Adrenal gland (tissue), 12 donors: Measurements from ENCODE around the gene MBP. TPM values are rescaled to one million over a fixed set of nuclear protein-coding genes. Genes with fewer than 3 reads are reported as not detected.

Source experiments
- DNase-seq, 7 donors: peaks; one replicate each; pipeline ENCODE4 v3.0.0-alpha.2; 2019 to 2020
- H3K27ac ChIP-seq, 5 donors: fragments of 200-600 bp; sonication (generic) in 4 of 5; 1 replicate in 3 of 5; 2 replicates in 2 of 5; pipeline versions ENCODE4 v1.5.1 to v1.8.0; 2016 to 2020; ENCODE audit warnings: mild to moderate bottlenecking in 1 of 5
- H3K27me3 ChIP-seq: fragments of 200-600 bp; 2 replicates; pipeline ENCODE4 v1.8.0; 2021
- H3K36me3 ChIP-seq, 2 donors: fragments of 200-600 bp; replicated peaks in 1 of 2; 1 replicate in 1 of 2; 2 replicates in 1 of 2; pipeline versions ENCODE4 v1.5.1 to v1.8.0; 2018 to 2022
- H3K4me1 ChIP-seq, 2 donors: fragments of 200-600 bp; replicated peaks in 1 of 2; 1 replicate in 1 of 2; 2 replicates in 1 of 2; pipeline versions ENCODE4 v1.5.1 to v1.8.0; 2018 to 2021
- H3K4me3 ChIP-seq, 4 donors: fragments of 200-600 bp; sonication (generic) in 3 of 4; one replicate each; pipeline ENCODE4 v1.5.1; 2016 to 2018
- H3K9me3 ChIP-seq, 3 donors: fragments of 200-600 bp; sonication (generic) in 1 of 3; replicated peaks in 1 of 3; 1 replicate in 2 of 3; 2 replicates in 1 of 3; pipeline versions ENCODE4 v1.5.1 to v1.8.0; 2016 to 2021
- POLR2A ChIP-seq, 2 donors: fragments of 450-650 bp; IDR thresholded peaks; one replicate each; pipeline ENCODE4 v1.6.1; 2017; ENCODE audit warnings: antibody characterized with exemption in 2 of 2, mild to moderate bottlenecking in 2 of 2, moderate library complexity in 1 of 2
- WGBS, 4 donors: extraction: QIAGEN DNeasy Blood & Tissue Kit in 2 of 4; methylation state at CpG; one replicate each; pipeline versions ENCODE4 v1.1.5 to v1.1.7; 2013 to 2017; 5-methylcytosine and 5-hydroxymethylcytosine counted together
- intact Hi-C, 2 donors: fragments of 100-400 bp; cut with DNase I; formaldehyde crosslinking; loops; one replicate each; pipeline versions ENCODE4 v1.14.1 to v1.15.0; 2022 to 2023
- polyA plus RNA-seq, 3 donors: library from polyadenylated mRNA; stranded (reverse); fragments of 200-250 nt in 2 of 3; fragments of 350-450 nt in 1 of 3; fragmentation: Illumina TruSeq in 1 of 3; extraction: RNeasy Lipid Tissue Mini Kit (QIAGEN cat#74804) in 1 of 3; gene quantifications; one replicate each; pipeline ENCODE4 v1.2.3, GENCODE V29; 2013 to 2014
- total RNA-seq, 9 donors: library from RNA; depleted of rRNA in 4 of 9; stranded (reverse); fragments of >200 nt in 4 of 9; fragments of 120-200 nt in 1 of 9; fragmentation: NEBNext Ultra II Directional in 1 of 9; extraction: Animal tissue kit (Norgen Biotek cat#: 25700) in 1 of 9; gene quantifications; one replicate each; pipeline versions ENCODE4 v1.1.0 to v1.2.4, GENCODE V29; 2013 to 2023
- TF ChIP-seq, protein P1 (sequence below), 6 experiments: fragments of 450-650 bp in 4 of 6; fragments of 200-600 bp in 2 of 6; sonication (generic) in 1 of 6; IDR thresholded peaks; 1 replicate in 5 of 6; 2 replicates in 1 of 6; pipeline versions ENCODE4 v1.5.1 to v1.8.0; 2016 to 2021; ENCODE audit warnings: antibody characterized with exemption in 6 of 6, mild to moderate bottlenecking in 2 of 6, moderate library complexity in 1 of 6
- donor health status: healthy with polysubstance abuse.
- donor health status: Bipolar disorder and iron deficiency.
- donor health status: DM: yes; HTN: yes; CAD: no.
- donor health status: DM: no; HTN: no; CAD: no.
- donor health status: DM: no; HTN: no; CAD: no.
- donor health status: DM: yes; HTN: yes; CAD: no.

The MBP gene
- total and polyA plus RNA-seq, 12 donors: 1.8 to 23.7 (median 13.7) TPM

DNA sequence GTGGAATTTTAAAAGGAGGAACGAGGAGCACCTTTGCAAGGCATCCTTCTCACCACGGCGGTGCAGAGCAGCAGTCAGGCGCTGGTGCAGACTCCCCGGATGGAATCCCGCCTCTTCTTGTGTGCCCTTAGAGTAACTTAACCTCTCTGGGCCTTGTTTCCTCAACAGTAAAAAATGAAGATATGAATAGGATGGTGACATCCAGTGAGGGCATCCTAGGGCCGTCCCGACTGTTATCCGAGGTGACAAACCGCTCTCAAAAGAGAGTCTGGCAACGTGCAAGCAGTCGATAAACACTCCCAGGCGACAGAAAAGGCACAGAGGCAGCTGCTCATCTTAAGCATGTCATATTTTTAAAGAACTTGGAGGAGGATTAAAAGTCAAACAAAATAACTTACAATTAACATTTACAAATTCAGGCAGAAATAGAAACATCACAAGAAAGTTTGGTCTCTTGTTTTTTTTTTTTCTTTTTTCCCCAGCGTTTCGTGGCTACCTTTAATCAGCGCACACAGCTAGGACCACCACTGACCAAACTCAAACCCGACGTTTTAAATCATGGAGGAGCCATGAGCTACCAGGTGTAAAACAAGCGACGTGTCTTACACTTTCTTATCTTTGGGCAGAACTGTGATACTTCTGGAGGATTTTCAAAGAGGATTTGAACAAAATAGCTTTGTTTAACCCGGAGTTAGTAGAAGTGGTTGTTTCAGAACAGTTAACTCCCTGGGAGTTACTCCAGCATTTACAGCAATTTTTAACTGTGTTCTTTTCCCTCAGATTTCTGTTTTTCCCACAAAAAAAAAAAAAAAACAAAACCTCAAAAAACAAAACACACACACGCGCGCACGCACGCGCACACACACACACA is 2.1 kb downstream of the MBP start:
- DNase-seq: no peak
- intact Hi-C loops: no loop called here
- Histone ChIP-seq H3K27ac (peak overlapping the region in 2 of 5 donors; percentile 88 to 91), H3K9me3 (no peaks in the 10 kb centered on the region), H3K4me3 (peak overlapping the region in 1 of 4 donors; percentile 79), H3K36me3 (no peaks in the 10 kb centered on the region), H3K4me1 (peaks cover 0 to 36% of the 10 kb centered on the region in 2 donors), H3K27me3 (no peaks in the 10 kb centered on the region)
- WGBS, 4 donors: 59 to 66% (median 60%) methylated on average over 25 to 27 of the region's 27 CpGs
- TF ChIP-seq, protein P1, sequence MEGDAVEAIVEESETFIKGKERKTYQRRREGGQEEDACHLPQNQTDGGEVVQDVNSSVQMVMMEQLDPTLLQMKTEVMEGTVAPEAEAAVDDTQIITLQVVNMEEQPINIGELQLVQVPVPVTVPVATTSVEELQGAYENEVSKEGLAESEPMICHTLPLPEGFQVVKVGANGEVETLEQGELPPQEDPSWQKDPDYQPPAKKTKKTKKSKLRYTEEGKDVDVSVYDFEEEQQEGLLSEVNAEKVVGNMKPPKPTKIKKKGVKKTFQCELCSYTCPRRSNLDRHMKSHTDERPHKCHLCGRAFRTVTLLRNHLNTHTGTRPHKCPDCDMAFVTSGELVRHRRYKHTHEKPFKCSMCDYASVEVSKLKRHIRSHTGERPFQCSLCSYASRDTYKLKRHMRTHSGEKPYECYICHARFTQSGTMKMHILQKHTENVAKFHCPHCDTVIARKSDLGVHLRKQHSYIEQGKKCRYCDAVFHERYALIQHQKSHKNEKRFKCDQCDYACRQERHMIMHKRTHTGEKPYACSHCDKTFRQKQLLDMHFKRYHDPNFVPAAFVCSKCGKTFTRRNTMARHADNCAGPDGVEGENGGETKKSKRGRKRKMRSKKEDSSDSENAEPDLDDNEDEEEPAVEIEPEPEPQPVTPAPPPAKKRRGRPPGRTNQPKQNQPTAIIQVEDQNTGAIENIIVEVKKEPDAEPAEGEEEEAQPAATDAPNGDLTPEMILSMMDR (IDR thresholded peaks at IDR 0.05): no peak
- no peak for TF ChIP-seq POLR2A (IDR thresholded peaks at IDR 0.05)

DNA sequence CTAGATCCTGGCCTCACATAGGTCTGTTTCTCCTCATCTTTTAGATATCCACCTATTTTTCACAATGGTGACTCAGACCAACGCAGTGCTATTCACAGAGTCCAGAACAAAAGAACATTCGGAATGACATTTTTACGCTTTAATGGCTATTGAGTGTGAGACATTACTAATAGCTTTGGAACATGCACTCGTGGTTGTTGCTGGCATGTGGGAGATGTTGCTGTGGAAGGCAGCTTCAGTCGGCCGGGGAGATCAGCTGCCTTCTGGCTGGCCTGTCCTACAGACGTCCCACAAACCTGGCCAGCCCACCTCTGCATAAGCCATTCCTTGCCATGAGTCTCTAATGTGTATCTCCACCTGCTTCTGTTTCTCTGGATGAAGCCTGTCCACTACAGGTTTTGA is 3.4 kb downstream of the MBP start:
- peaks cover 0 to 30% of the 10 kb centered on the region in 2 donors for H3K4me1 ChIP-seq
- H3K4me3 ChIP-seq: no peak overlapping the region
- WGBS, 4 donors: 72 to 81% (median 74%) methylated on average over 7 of the region's 7 CpGs
- peak overlapping the region in 1 of 5 donors; percentile 3 for H3K27ac ChIP-seq
- no peaks in the 10 kb centered on the region for H3K36me3 ChIP-seq
- TF ChIP-seq, protein P1 (IDR thresholded peaks at IDR 0.05): no peak
- no peak for TF ChIP-seq POLR2A (IDR thresholded peaks at IDR 0.05)
- intact Hi-C loops: no loop called here
- no peaks in the 10 kb centered on the region for H3K9me3 ChIP-seq
- DNase-seq: no peak
- H3K27me3 ChIP-seq: no peaks in the 10 kb centered on the region

DNA sequence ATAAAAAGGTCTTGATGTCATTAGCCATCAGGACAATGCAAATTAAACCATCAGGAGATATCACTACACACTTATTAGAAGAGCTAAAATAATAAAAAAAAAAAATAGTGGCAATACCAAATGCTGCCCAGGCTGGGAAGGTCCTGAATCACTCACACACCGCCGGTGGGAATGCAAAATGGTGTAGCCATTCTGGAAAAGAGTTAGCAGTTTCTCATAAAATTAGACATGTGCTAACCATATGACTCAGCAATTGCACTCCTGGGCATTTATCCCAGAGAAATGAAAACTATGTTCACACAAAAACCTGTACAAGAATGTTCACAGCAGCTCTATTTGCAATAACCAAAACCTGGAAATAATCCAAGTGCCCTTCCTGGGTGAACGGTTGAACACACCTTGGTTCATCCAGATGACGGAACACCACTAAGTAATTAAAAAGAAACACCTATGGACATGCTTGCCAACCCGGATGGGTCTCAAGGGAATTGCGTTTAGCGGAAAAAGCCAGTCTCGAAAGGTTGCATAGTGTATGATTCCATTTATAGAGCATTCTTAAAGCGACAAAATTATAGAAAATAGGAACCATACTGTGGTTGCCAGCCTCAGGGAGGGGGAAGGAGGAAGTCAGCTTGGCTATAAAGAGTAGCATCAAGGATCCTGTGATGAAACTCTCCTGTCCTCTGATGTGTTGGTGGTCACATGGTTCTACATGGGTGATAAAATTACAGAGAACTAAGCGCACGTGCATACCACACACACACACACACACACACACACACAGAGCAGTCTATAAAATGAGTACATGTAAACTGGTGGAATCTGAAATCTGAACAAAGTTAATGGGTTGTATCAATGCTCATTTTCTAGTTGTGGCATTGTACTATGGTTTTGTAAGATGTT is 4.6 kb downstream of the MBP start:
- peak overlapping the region in 1 of 4 donors; percentile 8 for H3K4me3 ChIP-seq
- H3K27me3 ChIP-seq: no peaks in the 10 kb centered on the region

More for the DNA sequence above, 4.6 kb downstream of the MBP start:
- TF ChIP-seq, protein P1 (IDR thresholded peaks at IDR 0.05): no peak
- TF ChIP-seq POLR2A (IDR thresholded peaks at IDR 0.05): no peak
- Histone ChIP-seq H3K4me1 (peaks cover 0 to 23% of the 10 kb centered on the region in 2 donors), H3K9me3 (no peaks in the 10 kb centered on the region), H3K36me3 (no peaks in the 10 kb centered on the region), H3K27ac (peak overlapping the region in 2 of 5 donors; percentile 60 to 80)
- intact Hi-C loops: no loop called here
- DNase-seq: peak in 2 of 7 donors; percentile 44 to 60
- 61 to 69% (median 67%) methylated on average over 11 of the region's 11 CpGs for WGBS, 4 donors
